ENCODE data around the gene ANKRD35. TPM values are rescaled to one million over a fixed set of nuclear protein-coding genes. Genes with fewer than 3 reads are reported as not detected.

ANKRD35 gene
- total and polyA plus RNA-seq, 2 of the 8 experiments (the other 6 are each of a cell fraction or from before 2014, with no cell fraction given): 1.6 to 3.0 TPM

DNA sequence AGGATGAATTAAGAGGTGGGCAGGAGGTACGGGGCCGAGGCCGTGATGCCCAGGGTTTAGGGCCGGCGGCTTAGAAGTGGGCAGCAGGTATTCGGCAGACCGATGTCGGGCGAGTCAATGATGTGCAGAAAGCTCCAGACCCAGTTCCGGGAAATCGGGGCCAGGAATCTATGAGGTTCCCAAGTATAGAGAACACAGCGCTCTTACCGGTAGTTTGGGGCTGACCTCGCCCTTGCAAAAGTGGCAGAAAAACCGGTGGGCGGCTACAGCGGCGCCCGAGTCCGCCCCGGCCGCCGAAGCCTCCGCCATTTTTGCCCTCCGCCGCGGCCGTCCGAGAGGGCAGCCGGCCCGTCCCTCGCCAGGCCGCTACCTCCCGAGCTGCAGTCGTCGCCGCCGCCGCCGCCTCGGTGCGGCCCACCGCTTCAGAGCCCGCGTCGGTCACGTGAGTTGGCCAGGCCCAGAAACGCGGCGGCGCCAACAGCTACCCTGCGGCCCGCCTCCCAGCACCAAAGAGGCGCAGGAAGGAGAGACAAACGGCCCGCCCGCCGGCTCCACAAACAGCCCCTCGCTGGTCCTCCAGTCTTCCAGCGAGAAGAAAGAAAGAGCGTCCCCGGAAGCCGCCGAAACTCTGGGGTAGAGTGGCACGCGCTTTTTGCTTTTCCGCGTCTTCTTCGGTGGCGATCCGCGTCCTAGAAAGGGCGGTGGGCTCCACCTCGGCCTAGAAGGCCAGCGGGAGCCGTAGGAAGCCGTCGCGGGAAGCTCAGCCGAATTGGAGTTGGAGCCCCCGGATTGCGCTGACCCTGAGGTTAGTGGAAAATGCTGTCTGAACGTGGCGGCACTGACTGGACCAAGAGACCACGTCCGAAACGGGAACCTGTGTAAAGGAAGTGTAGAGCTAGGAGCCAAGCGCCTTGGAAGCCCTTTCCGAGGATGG, 61.8 kb downstream of the ANKRD35 start, which contains the start of the genes POLR3C and RNF115 (continued):
- TF ChIP-seq ATF2 (IDR thresholded peaks at IDR 0.05; ENCODE audit: low read length) (no peak), EGR1 (IDR thresholded peaks at IDR 0.05; ENCODE audit: borderline replicate concordance, low read depth, low read length) (peak; percentile 22; the same call in 1 of the 2 replicates), SP2 (IDR thresholded peaks at IDR 0.05; ENCODE audit: low read length) (peak; percentile 88), NANOG (IDR thresholded peaks at IDR 0.05; ENCODE audit: insufficient read depth, low read depth, low read length, poor library complexity, severe bottlenecking) (no peak), TBP (IDR thresholded peaks at IDR 0.05; ENCODE audit: low read depth, low read length) (peak; percentile 89), TAF1 (IDR thresholded peaks at IDR 0.05; ENCODE audit: low read depth, low read length) (peak; percentile 86), TAF7 (optimal IDR thresholded peaks at IDR 0.05; ENCODE audit: borderline replicate concordance, low read depth, low read length) (peak; percentile 61), HDAC2 (IDR thresholded peaks at IDR 0.05; ENCODE audit: borderline replicate concordance in 1 of 2, low read depth in 2 of 2, low read length in 2 of 2) (peak; percentile 16 to 25; a peak in 1 of 4 replicates), ATF3 (IDR thresholded peaks at IDR 0.05; ENCODE audit: insufficient read depth, low read depth, low read length) (no peak), SIN3A (conservative IDR thresholded peaks at IDR 0.05 in 1 of 2, IDR thresholded peaks at IDR 0.05 in 1 of 2; ENCODE audit: low read depth in 1 of 2, low read length in 2 of 2) (peak; percentile 63; a peak in 2 of 4 replicates), E2F6 (IDR thresholded peaks at IDR 0.05) (peak; percentile 84), PHF8 (conservative IDR thresholded peaks at IDR 0.05; ENCODE audit: low read depth, low read length) (peak; percentile 80), BRCA1 (IDR thresholded peaks at IDR 0.05; ENCODE audit: low read depth, low read length) (no peak), GTF2F1 (IDR thresholded peaks at IDR 0.05; ENCODE audit: borderline replicate concordance, low read depth, low read length) (no peak; the same call in 1 of the 2 replicates), CTBP2 (IDR thresholded peaks at IDR 0.05; ENCODE audit: borderline replicate concordance, insufficient read depth, insufficient read length, low read length) (no peak)
- TF ChIP-seq, protein P1, sequence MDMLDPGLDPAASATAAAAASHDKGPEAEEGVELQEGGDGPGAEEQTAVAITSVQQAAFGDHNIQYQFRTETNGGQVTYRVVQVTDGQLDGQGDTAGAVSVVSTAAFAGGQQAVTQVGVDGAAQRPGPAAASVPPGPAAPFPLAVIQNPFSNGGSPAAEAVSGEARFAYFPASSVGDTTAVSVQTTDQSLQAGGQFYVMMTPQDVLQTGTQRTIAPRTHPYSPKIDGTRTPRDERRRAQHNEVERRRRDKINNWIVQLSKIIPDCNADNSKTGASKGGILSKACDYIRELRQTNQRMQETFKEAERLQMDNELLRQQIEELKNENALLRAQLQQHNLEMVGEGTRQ (IDR thresholded peaks at IDR 0.05; ENCODE audit: low read length): peak; percentile 79

Data from H1 (cell line).